ENCODE results near the gene ELANE. TPM values are rescaled to one million over a fixed set of nuclear protein-coding genes. Genes with fewer than 3 reads are reported as not detected.
A peak's percentile ranks its signal among the peaks of the same experiment; 100 is the strongest.

The ELANE gene
- total RNA-seq, 6 experiments from 2014 or later = 0.21 TPM; not detected in 5

DNA sequence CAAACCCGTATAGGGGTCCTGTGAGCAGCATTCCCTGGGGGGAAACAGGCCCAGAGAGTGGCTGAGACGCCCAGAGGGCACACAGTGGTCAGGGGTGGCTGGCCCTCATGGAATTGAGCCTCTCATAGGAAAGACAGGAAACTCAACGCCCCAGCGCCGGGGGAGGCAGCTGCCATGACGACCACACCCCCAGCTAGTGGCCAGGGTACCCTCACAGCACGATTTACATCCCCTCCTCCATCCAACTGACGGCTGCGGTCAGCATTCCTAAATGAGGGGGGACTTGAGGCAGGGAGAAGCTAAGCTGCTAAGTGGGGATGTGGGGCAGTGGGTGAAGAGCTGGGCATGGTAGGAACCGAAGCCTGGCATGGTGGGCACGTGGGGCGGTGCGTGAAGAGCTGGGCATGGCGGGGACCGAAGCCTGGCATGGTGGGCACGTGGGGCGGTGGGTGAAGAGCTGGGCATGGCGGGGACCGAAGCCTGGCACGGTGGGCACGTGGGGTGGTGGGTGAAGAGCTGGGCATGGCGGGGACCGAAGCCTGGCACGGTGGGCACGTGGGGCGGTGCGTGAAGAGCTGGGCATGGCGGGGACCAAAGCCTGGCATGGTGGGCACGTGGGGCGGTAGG is 30.9 kb downstream of the ELANE start:
- H3K27me3 Mint-ChIP-seq (ENCODE audit: insufficient read depth) = no peaks in the 10 kb centered on the region
- H3K4me1 Mint-ChIP-seq (ENCODE audit: low read depth) = no peaks in the 10 kb centered on the region
- DNase-seq = no peak
- no peak overlapping the region for H3K27ac Mint-ChIP-seq
- H3K9me3 Mint-ChIP-seq = no peaks in the 10 kb centered on the region
- H3K36me3 Mint-ChIP-seq (ENCODE audit: low read depth) = peaks cover 17% of the 10 kb centered on the region
- no peak overlapping the region for H3K4me3 Mint-ChIP-seq
- TF ChIP-seq, protein P1, sequence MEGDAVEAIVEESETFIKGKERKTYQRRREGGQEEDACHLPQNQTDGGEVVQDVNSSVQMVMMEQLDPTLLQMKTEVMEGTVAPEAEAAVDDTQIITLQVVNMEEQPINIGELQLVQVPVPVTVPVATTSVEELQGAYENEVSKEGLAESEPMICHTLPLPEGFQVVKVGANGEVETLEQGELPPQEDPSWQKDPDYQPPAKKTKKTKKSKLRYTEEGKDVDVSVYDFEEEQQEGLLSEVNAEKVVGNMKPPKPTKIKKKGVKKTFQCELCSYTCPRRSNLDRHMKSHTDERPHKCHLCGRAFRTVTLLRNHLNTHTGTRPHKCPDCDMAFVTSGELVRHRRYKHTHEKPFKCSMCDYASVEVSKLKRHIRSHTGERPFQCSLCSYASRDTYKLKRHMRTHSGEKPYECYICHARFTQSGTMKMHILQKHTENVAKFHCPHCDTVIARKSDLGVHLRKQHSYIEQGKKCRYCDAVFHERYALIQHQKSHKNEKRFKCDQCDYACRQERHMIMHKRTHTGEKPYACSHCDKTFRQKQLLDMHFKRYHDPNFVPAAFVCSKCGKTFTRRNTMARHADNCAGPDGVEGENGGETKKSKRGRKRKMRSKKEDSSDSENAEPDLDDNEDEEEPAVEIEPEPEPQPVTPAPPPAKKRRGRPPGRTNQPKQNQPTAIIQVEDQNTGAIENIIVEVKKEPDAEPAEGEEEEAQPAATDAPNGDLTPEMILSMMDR (IDR thresholded peaks at IDR 0.05) = no peak

DNA sequence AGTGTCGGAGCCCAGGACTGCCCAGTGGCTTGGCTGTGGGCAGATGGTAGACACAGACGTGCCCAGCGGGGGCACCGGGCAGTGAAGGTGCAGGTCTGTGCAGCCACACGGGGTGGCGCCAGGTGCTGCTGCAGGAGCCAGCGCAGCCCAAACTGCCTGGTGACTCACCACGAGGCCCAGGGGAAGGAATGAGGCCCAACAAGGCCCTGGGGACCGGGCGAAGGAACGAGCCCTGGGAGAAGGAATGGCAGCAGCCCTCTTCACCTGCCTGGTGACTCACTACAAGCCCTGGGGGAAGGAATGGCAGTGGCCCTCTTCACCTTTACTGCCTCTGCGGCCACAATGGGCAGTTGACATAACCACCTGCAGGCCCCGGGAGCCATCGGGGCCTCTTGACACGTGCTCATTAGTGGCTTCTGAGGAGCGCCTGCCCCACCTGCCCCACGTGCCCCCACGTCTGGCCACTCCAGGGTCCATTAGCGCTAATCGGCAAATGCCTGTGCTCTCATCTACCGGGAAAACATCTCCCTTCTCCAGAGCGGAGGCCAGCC is 31.6 kb downstream of the ELANE start:
- H3K36me3 Mint-ChIP-seq (ENCODE audit: low read depth) = peaks cover 17% of the 10 kb centered on the region
- no peaks in the 10 kb centered on the region for H3K4me1 Mint-ChIP-seq (ENCODE audit: low read depth)
- H3K9me3 Mint-ChIP-seq = no peaks in the 10 kb centered on the region
- no peak overlapping the region for H3K27ac Mint-ChIP-seq
- TF ChIP-seq, protein P1 (IDR thresholded peaks at IDR 0.05) = no peak
- H3K27me3 Mint-ChIP-seq (ENCODE audit: insufficient read depth) = no peaks in the 10 kb centered on the region
- no peak overlapping the region for H3K4me3 Mint-ChIP-seq
- DNase-seq = no peak

DNA sequence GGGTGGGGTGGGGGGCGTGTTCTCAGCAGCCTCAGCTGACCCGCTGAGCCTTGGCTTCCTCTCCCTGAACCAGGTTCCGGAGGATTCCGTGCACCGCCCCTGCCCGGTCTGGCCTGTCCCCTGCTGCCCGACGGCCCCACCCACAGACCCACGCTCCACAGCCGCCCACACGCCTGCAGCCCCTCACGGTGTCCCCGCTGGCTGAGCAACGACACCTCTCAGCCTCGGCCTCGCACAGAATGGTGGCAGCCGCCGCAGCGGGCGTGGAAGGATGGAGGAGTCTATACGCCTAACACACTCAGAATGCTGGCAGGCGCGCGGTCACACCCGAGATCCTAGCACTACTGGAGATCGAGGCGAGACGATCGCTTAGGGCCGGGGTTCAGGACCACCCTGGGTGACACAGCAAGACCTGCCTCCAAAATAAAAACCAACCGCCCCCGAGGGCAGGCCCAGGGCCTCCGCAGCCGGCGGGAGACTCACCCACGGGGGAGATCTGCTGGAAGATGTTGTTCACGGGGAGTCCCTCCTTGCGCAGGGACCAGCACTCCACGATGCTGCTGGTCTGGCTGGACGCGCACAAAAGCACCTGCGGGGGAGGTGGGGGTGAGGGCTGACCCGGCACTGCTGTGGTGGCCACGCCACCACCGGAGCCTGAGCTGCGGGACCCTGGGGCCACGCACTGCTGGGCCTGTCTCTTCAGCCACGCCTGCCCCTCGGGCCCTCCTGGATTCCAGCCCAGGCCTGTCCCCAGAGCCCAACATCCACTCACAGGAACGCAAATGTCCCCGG is 32.5 kb downstream of the ELANE start:
- no peak for DNase-seq
- Mint-ChIP-seq H3K4me3 (no peak overlapping the region), H3K27me3 (ENCODE audit: insufficient read depth) (no peaks in the 10 kb centered on the region; the same call in 1 of the 2 replicates), H3K9me3 (no peaks in the 10 kb centered on the region), H3K4me1 (ENCODE audit: low read depth) (no peaks in the 10 kb centered on the region), H3K27ac (no peak overlapping the region), H3K36me3 (ENCODE audit: low read depth) (peaks cover 17% of the 10 kb centered on the region)
- TF ChIP-seq, protein P1 (IDR thresholded peaks at IDR 0.05) = no peak

DNA sequence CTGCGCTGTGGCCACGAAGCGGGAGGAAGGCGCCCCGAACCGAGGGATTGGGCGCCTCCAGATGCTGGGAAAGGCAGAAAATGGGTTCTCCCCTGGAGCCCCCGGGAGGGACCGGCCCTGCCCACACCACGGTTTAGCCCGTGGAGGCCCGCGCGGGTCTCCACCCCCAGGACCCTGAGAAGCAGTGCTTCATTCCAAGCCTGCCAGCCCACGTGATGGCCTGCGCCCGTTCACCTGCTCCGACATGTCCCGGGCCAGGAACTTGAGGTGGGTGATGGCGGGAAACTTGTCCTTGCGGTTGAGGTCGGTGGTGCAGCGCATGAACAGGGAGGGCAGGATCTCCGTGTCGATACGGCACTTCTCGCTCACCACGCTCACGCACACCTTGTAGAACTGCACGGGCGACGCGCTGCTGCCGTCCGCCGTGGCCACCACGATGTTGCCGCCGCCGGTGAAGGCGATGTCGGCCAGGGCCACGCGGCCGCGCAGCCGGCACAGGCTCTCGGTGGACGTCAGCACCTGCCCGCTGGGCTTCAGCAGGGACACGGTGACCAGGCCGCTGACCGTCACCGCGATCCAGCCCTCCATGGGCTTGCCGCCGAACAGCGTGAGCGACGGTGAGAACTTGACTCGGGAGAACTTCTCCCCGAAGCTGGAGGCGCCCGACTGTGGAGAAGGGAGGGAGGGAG is 33.6 kb downstream of the ELANE start:
- no peak for DNase-seq
- TF ChIP-seq, protein P1 (IDR thresholded peaks at IDR 0.05) = no peak
- Mint-ChIP-seq H3K27ac (no peak overlapping the region), H3K4me3 (no peak overlapping the region), H3K27me3 (ENCODE audit: insufficient read depth) (no peaks in the 10 kb centered on the region; the same call in 1 of the 2 replicates), H3K36me3 (ENCODE audit: low read depth) (peaks cover 17% of the 10 kb centered on the region), H3K4me1 (ENCODE audit: low read depth) (no peaks in the 10 kb centered on the region), H3K9me3 (no peaks in the 10 kb centered on the region)

DNA sequence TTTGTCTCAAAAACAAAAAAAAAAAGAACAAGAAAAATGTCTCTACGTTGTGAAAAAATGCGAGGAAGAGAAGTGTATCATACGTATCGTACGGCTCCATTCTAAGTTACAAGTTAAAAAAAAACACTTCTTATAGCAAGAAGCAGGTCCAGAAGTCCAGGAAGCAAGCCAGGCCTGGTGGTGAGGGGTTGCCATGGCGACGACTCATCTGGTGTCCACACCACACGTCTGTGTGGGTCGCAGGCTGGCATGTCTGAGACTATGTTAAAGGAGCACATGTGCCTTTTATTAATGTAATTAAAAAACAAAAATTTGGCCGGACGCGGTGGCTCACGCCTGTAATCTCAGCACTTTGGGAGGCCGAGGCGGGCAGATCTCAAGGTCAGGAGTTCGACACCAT is 35.0 kb downstream of the ELANE start:
- DNase-seq = peak; percentile 37
- Mint-ChIP-seq H3K27ac (peak overlapping the region; percentile 52; the same call in 1 of the 2 replicates), H3K27me3 (ENCODE audit: insufficient read depth) (no peaks in the 10 kb centered on the region; the same call in 1 of the 2 replicates), H3K4me3 (no peak overlapping the region), H3K36me3 (ENCODE audit: low read depth) (peaks cover 5% of the 10 kb centered on the region), H3K9me3 (no peaks in the 10 kb centered on the region), H3K4me1 (ENCODE audit: low read depth) (no peaks in the 10 kb centered on the region)
- TF ChIP-seq, protein P1 (IDR thresholded peaks at IDR 0.05) = no peak

Data from HFFc6 (cell line).